IMR-90 (cell line): ENCODE data around the gene RGS3. TPM values are rescaled to one million over a fixed set of nuclear protein-coding genes. Genes with fewer than 3 reads are reported as not detected.

Experiments used
- ATAC-seq: fragments of 200-7000 bp; cut with Tn5 transposase; 2 replicates; pipeline ENCODE4 v1.9.1; 2020; ENCODE audit warnings: low read depth, mild to moderate bottlenecking, moderate library complexity
- BruUV-seq: library from RNA; stranded (reverse); fragments of 400-500 nt; replicated peaks from 2 replicates; lab custom pipeline; 2021; lab: Mats Ljungman, UMichigan
- CTCF ChIA-PET: fragments of 300-600 bp; formaldehyde crosslinking; extraction: SDS; loops from one replicate; lab custom pipeline; 2021; ENCODE audit warnings: antibody characterized with exemption; lab: Yijun Ruan, JAX
- POLR2A ChIA-PET: fragments of 300-600 bp; sonication (Branson Sonifier 250); formaldehyde crosslinking; loops from one replicate; lab custom pipeline; 2022; ENCODE audit warnings: antibody characterized with exemption; ENCODE audit not compliant: unreplicated experiment; lab: Charles Lee
- DNase-seq: peaks from one replicate; pipeline ENCODE4 v3.0.0; 2013
- H2AFZ ChIP-seq: replicated peaks from 2 replicates; pipeline ENCODE3; 2013; ENCODE audit warnings: low read length, mild to moderate bottlenecking; ENCODE audit not compliant: poor library complexity
- H2AK5ac ChIP-seq: 2 replicates; pipeline ENCODE4 v1.6.1; 2013; ENCODE audit warnings: low read depth, low read length, inconsistent platforms
- H2AK9ac ChIP-seq: replicated peaks from 2 replicates; pipeline ENCODE3; 2013; ENCODE audit warnings: mild to moderate bottlenecking, low read depth, low read length, moderate library complexity; ENCODE audit not compliant: poor library complexity
- H2BK120ac ChIP-seq: 2 replicates; pipeline ENCODE4 v1.6.1; 2013; ENCODE audit warnings: low read depth, low read length, inconsistent platforms
- H2BK15ac ChIP-seq: 3 replicates; pipeline ENCODE4 v1.6.1; 2013; ENCODE audit warnings: low read depth, low read length, inconsistent platforms
- H2BK20ac ChIP-seq: 2 replicates; pipeline ENCODE4 v1.6.1; 2013; ENCODE audit warnings: low read depth, mild to moderate bottlenecking, inconsistent platforms, low read length, moderate library complexity
- H2BK5ac ChIP-seq: 2 replicates; pipeline ENCODE4 v1.6.1; 2013; ENCODE audit warnings: mild to moderate bottlenecking, low read depth, low read length, inconsistent platforms; ENCODE audit not compliant: poor library complexity, severe bottlenecking
- H3K14ac ChIP-seq: replicated peaks from 2 replicates; pipeline ENCODE4 v1.6.1; 2013; ENCODE audit warnings: low read depth, low read length, inconsistent platforms
- H3K18ac ChIP-seq: 2 replicates; pipeline ENCODE4 v1.6.1; 2013; ENCODE audit warnings: low read depth, low read length, control low read depth
- H3K23ac ChIP-seq: 2 replicates; pipeline ENCODE4 v1.6.1; 2013; ENCODE audit warnings: low read depth, low read length, inconsistent platforms
- H3K27ac ChIP-seq: 2 replicates; pipeline ENCODE4 v1.5.1; 2013; ENCODE audit warnings: mild to moderate bottlenecking, control low read depth, low read length; ENCODE audit not compliant: insufficient read depth
- H3K27me3 ChIP-seq: 2 replicates; pipeline ENCODE4 v1.6.1; 2013; ENCODE audit warnings: low read length; ENCODE audit not compliant: control insufficient read depth, insufficient read depth
- H3K36me3 ChIP-seq: 2 replicates; pipeline ENCODE4 v1.6.1; 2013; ENCODE audit warnings: low read length, mixed read lengths; ENCODE audit not compliant: control insufficient read depth, insufficient read depth
- H3K4ac ChIP-seq: 2 replicates; pipeline ENCODE4 v1.6.1; 2013; ENCODE audit warnings: low read depth, low read length, inconsistent platforms
- H3K4me1 ChIP-seq: 2 replicates; pipeline ENCODE4 v1.6.1; 2013; ENCODE audit warnings: low read length, mixed read lengths; ENCODE audit not compliant: control insufficient read depth, insufficient read depth
- H3K4me2 ChIP-seq: 2 replicates; pipeline ENCODE4 v1.6.1; 2013; ENCODE audit warnings: low read depth, mild to moderate bottlenecking, control low read depth, low read length, moderate library complexity
- H3K4me3 ChIP-seq: 2 replicates; pipeline ENCODE4 v1.5.1; 2013; ENCODE audit warnings: low read depth, mild to moderate bottlenecking, control low read depth, low read length, moderate library complexity; ENCODE audit not compliant: insufficient read depth
- H3K56ac ChIP-seq: 2 replicates; pipeline ENCODE4 v1.6.1; 2013; ENCODE audit warnings: low read length, inconsistent platforms; ENCODE audit not compliant: insufficient read depth; ENCODE audit errors: extremely low read depth
- H3K79me1 ChIP-seq, 2 experiments: 2 replicates each; pipeline ENCODE4 v1.6.1; 2013; ENCODE audit warnings: low read length in 2 of 2, inconsistent platforms in 1 of 2, low read depth in 1 of 2
- H3K9ac ChIP-seq: 2 replicates; pipeline ENCODE4 v1.6.1; 2013; ENCODE audit warnings: low read depth, low read length, control low read depth
- H3K9me1 ChIP-seq: 2 replicates; pipeline ENCODE4 v1.6.1; 2013; ENCODE audit warnings: low read length, inconsistent platforms; ENCODE audit not compliant: insufficient read depth
- H3K9me3 ChIP-seq: 2 replicates; pipeline ENCODE4 v1.6.1; 2013; ENCODE audit warnings: low read length; ENCODE audit not compliant: control insufficient read depth, insufficient read depth
- H4K20me1 ChIP-seq: 2 replicates; pipeline ENCODE4 v1.6.1; 2013; ENCODE audit warnings: low read length, inconsistent platforms; ENCODE audit not compliant: insufficient read depth
- H4K5ac ChIP-seq: 2 replicates; pipeline ENCODE4 v1.6.1; 2013; ENCODE audit warnings: mild to moderate bottlenecking, low read depth, low read length, control low read depth
- H4K8ac ChIP-seq, 2 experiments: 2 replicates each; pipeline ENCODE4 v1.6.1; 2013; ENCODE audit warnings: low read depth in 2 of 2, low read length in 2 of 2, control low read depth in 1 of 2, inconsistent platforms in 1 of 2
- H4K91ac ChIP-seq: 2 replicates; pipeline ENCODE4 v1.6.1; 2013; ENCODE audit warnings: low read depth, low read length, inconsistent platforms; ENCODE audit not compliant: insufficient read depth
- BHLHE40 ChIP-seq: fragments of 150-350 bp; IDR thresholded peaks from 2 replicates; pipeline ENCODE4 v1.6.1; 2016; ENCODE audit warnings: mild to moderate bottlenecking, low read depth, low read length
- CEBPB ChIP-seq: IDR thresholded peaks from 2 replicates; pipeline ENCODE4 v1.6.1; 2012; ENCODE audit warnings: low read depth, low read length, improper control_type of control experiment
- CHD1 ChIP-seq: IDR thresholded peaks from 2 replicates; pipeline ENCODE4 v1.6.1; 2012; ENCODE audit warnings: low read depth, low read length, improper control_type of control experiment
- FOS ChIP-seq: fragments of 150-350 bp; IDR thresholded peaks from 2 replicates; pipeline ENCODE4 v1.6.1; 2016; ENCODE audit warnings: low read depth, low read length
- MAFK ChIP-seq: IDR thresholded peaks from 2 replicates; pipeline ENCODE4 v1.6.1; 2012; ENCODE audit warnings: low read depth, low read length, improper control_type of control experiment
- MAZ ChIP-seq: IDR thresholded peaks from 2 replicates; pipeline ENCODE4 v1.6.1; 2012; ENCODE audit warnings: low read depth, mild to moderate bottlenecking, low read length, improper control_type of control experiment, moderate library complexity, borderline replicate concordance
- MXI1 ChIP-seq: IDR thresholded peaks from 2 replicates; pipeline ENCODE4 v1.6.1; 2012; ENCODE audit warnings: low read depth, mild to moderate bottlenecking, low read length, moderate library complexity, borderline replicate concordance
- NFE2L2 ChIP-seq: fragments of 150-350 bp; IDR thresholded peaks from 2 replicates; pipeline ENCODE4 v1.6.1; 2016; ENCODE audit warnings: low read depth, mild to moderate bottlenecking, low read length
- RAD21 ChIP-seq: IDR thresholded peaks from 2 replicates; pipeline ENCODE4 v1.6.1; 2012; ENCODE audit warnings: low read length, improper control_type of control experiment
- RCOR1 ChIP-seq: IDR thresholded peaks from 2 replicates; pipeline ENCODE4 v1.6.1; 2012; ENCODE audit warnings: mild to moderate bottlenecking, low read length, improper control_type of control experiment; ENCODE audit not compliant: insufficient replicate concordance
- RFX5 ChIP-seq: IDR thresholded peaks from 2 replicates; pipeline ENCODE4 v1.8.0; 2012; ENCODE audit warnings: low read depth, mild to moderate bottlenecking, low read length, moderate library complexity
- SMC3 ChIP-seq: fragments of 150-350 bp; IDR thresholded peaks from 2 replicates; pipeline ENCODE4 v1.6.1; 2016; ENCODE audit warnings: low read depth, mild to moderate bottlenecking, antibody characterized with exemption, low read length, moderate library complexity
- WGBS, 2 experiments: methylation state at CpG; one replicate each; pipeline versions ENCODE4 v1.1.5 to v1.1.7; 2013; ENCODE audit warnings: missing lambda C conversion rate in 2 of 2; ENCODE audit not compliant: insufficient read length in 1 of 2; ENCODE audit errors: extremely low coverage in 2 of 2; 5-methylcytosine and 5-hydroxymethylcytosine counted together
- dilution Hi-C: fragments of 300-500 bp; cut with HindIII; formaldehyde crosslinking; loops from one replicate; pipeline ENCODE4 v1.14.3; 2018; ENCODE audit warnings: low sequenced_read_pairs; ENCODE audit not compliant: unreplicated experiment
- in situ Hi-C: fragments of 300-500 bp; cut with MboI; formaldehyde crosslinking; loops from 3 replicates; pipeline ENCODE4 v1.14.3; 2019; ENCODE audit warnings: low sequenced_read_pairs, inconsistent platforms, mixed read lengths
- intact Hi-C: fragments of 100-400 bp; cut with micrococcal nuclease; formaldehyde crosslinking; loops from 2 replicates; pipeline ENCODE4 v1.10.0; 2022
- polyA plus RNA-seq, 3 experiments: library from polyadenylated mRNA; depleted of rRNA; stranded (reverse); fragments of >200 nt; gene quantifications; 2 replicates each; pipeline ENCODE4 v1.2.3, GENCODE V29; 2012; ENCODE audit warnings: low replicate concordance in 1 of 3
- total RNA-seq: library from RNA; depleted of rRNA; stranded (reverse); fragments of >200 nt; gene quantifications from 2 replicates; pipeline ENCODE4 v1.2.3, GENCODE V29; 2012
- TF ChIP-seq, protein P1 (sequence below): fragments of 150-350 bp; IDR thresholded peaks from 2 replicates; pipeline ENCODE4 v1.6.1; 2017; ENCODE audit warnings: mild to moderate bottlenecking, antibody characterized with exemption, low read length, low read depth
- TF ChIP-seq, protein P2 (sequence below): fragments of 150-350 bp; IDR thresholded peaks from 2 replicates; pipeline ENCODE4 v1.6.1; 2016; ENCODE audit warnings: low read depth, mild to moderate bottlenecking, low read length, moderate library complexity, borderline replicate concordance
- TF ChIP-seq, protein P3 (sequence below): conservative IDR thresholded peaks from 2 replicates; pipeline ENCODE4 v1.5.1; 2012; ENCODE audit warnings: mild to moderate bottlenecking, low read depth, low read length, improper control_type of control experiment

Gene RGS3
- total and polyA plus RNA-seq, 2 of the 4 experiments (the other 2 are of a cell fraction), result 51.8 to 65.6 TPM

DNA sequence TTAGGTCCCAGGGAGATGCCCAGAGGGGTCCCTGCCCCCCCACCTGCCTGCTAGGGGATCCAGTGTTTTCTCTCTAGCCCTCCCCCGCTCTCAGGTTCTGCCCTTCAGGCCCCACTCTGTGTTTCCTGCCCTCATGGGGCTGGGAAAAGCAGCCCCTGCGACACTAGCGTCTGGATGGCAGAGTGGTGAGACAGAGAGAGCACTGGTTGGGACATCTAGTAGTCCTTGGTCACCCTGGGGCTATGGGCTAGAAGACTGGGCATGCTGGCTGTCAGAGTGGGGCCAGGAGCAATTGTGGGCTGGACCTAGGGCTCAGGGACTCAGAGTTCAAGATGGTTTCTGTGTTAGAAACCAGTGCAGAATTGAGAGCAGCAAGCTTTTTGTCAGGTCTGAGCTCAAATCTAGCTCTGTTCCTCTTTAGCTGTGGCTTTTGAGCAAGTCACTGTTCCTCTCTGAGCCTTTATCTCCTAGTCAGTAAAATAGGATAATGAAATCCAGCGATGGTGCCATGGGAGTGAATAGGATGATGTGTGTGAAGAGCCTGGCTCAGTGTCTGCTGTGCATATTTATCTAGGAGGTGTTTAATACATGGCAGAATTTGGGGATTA lies 39.0 kb downstream of the RGS3 start:
- Histone ChIP-seq H3K36me3 (no peaks in the 10 kb centered on the region), H3K27ac (no peak overlapping the region), H2BK120ac (no peak overlapping the region), H3K9ac (no peak overlapping the region), H3K14ac (no peak overlapping the region), H3K4me2 (no peak overlapping the region), H3K9me3 (no peaks in the 10 kb centered on the region), H4K8ac (no peak overlapping the region), H2BK15ac (no peak overlapping the region), H2AFZ (peak overlapping the region; percentile 33), H3K56ac (0 out of 2 replicates have a peak overlapping the region, but pooled peaks have one; percentile 28), H2BK20ac (no peak overlapping the region), H4K5ac (no peak overlapping the region), H4K20me1 (no peaks in the 10 kb centered on the region), H2AK9ac (peak overlapping the region; percentile 17), H3K4ac (no peak overlapping the region), H3K18ac (no peak overlapping the region), H2BK5ac (no peak overlapping the region), H2AK5ac (0 out of 2 replicates have a peak overlapping the region, but pooled peaks have one; percentile 33), H3K4me1 (peaks cover 7% of the 10 kb centered on the region), H3K27me3 (no peaks in the 10 kb centered on the region), H3K9me1 (peaks cover 6% of the 10 kb centered on the region), H3K23ac (0 out of 2 replicates have a peak overlapping the region, but pooled peaks have one; percentile 15), H4K91ac (no peak overlapping the region), H3K4me3 (no peak overlapping the region), H3K79me1 (no peaks in the 10 kb centered on the region)
- WGBS, 2 experiments, result 94% methylated on average over 3 of the region's 4 CpGs; no CpG with 5 or more reads in 1 of the 2 experiments
- ATAC-seq (no peak), DNase-seq (no peak)
- dilution Hi-C loops (no loop called here), intact Hi-C loops (no loop called here), in situ Hi-C loops (no loop called here)
- CTCF ChIA-PET, result no interaction called here
- POLR2A ChIA-PET, result no interaction called here
- TF ChIP-seq RCOR1, result no peak
- TF ChIP-seq, protein P1, sequence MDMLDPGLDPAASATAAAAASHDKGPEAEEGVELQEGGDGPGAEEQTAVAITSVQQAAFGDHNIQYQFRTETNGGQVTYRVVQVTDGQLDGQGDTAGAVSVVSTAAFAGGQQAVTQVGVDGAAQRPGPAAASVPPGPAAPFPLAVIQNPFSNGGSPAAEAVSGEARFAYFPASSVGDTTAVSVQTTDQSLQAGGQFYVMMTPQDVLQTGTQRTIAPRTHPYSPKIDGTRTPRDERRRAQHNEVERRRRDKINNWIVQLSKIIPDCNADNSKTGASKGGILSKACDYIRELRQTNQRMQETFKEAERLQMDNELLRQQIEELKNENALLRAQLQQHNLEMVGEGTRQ, result no peak
- TF ChIP-seq FOS, result no peak
- no peak for TF ChIP-seq MAZ
- no peak for TF ChIP-seq MXI1
- TF ChIP-seq CEBPB, result no peak
- TF ChIP-seq, protein P2, sequence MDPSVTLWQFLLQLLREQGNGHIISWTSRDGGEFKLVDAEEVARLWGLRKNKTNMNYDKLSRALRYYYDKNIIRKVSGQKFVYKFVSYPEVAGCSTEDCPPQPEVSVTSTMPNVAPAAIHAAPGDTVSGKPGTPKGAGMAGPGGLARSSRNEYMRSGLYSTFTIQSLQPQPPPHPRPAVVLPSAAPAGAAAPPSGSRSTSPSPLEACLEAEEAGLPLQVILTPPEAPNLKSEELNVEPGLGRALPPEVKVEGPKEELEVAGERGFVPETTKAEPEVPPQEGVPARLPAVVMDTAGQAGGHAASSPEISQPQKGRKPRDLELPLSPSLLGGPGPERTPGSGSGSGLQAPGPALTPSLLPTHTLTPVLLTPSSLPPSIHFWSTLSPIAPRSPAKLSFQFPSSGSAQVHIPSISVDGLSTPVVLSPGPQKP, result no peak
- no peak for TF ChIP-seq RAD21
- TF ChIP-seq, protein P3, sequence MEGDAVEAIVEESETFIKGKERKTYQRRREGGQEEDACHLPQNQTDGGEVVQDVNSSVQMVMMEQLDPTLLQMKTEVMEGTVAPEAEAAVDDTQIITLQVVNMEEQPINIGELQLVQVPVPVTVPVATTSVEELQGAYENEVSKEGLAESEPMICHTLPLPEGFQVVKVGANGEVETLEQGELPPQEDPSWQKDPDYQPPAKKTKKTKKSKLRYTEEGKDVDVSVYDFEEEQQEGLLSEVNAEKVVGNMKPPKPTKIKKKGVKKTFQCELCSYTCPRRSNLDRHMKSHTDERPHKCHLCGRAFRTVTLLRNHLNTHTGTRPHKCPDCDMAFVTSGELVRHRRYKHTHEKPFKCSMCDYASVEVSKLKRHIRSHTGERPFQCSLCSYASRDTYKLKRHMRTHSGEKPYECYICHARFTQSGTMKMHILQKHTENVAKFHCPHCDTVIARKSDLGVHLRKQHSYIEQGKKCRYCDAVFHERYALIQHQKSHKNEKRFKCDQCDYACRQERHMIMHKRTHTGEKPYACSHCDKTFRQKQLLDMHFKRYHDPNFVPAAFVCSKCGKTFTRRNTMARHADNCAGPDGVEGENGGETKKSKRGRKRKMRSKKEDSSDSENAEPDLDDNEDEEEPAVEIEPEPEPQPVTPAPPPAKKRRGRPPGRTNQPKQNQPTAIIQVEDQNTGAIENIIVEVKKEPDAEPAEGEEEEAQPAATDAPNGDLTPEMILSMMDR, result no peak
- no peak for TF ChIP-seq MAFK
- no peak for TF ChIP-seq RFX5
- no peak for TF ChIP-seq SMC3
- no peak for TF ChIP-seq CHD1
- TF ChIP-seq BHLHE40, result no peak
- TF ChIP-seq NFE2L2, result no peak
- no TSS peak for BruUV-seq
